ENCODE results near the gene IL34. TPM values are rescaled to one million over a fixed set of nuclear protein-coding genes. Genes with fewer than 3 reads are reported as not detected.

The IL34 gene
- total and polyA plus RNA-seq, 8 donors = 0.45 to 5.9 (median 1.8) TPM; not detected in 2

- intact Hi-C loops (cut with DNase I; ENCODE audit: low total_unique reads) = no loop called here
- Histone ChIP-seq H3K4me1 (no peaks in the 10 kb centered on the region), H3K36me3 (no peaks in the 10 kb centered on the region), H3K9me3 (no peaks in the 10 kb centered on the region), H3K27me3 (no peaks in the 10 kb centered on the region), H3K27ac (no peak overlapping the region), H3K4me3 (no peak overlapping the region)
- TF ChIP-seq POLR2AphosphoS5 (IDR thresholded peaks at IDR 0.05) = no peak
- TF ChIP-seq CTCF (IDR thresholded peaks at IDR 0.05) = no peak
- no peak for TF ChIP-seq EP300 (IDR thresholded peaks at IDR 0.05)
- no peak for TF ChIP-seq POLR2A (IDR thresholded peaks at IDR 0.05)
- 77 to 91% (median 78%) methylated on average over 1 of the region's 1 CpG for WGBS, 5 donors
- DNase-seq = no peak
Observed at GRCh38 chr16:70605283-70605657, 41.1 kb upstream of the IL34 start.

- Histone ChIP-seq H3K27ac (no peak overlapping the region), H3K4me1 (no peaks in the 10 kb centered on the region), H3K4me3 (no peak overlapping the region), H3K27me3 (no peaks in the 10 kb centered on the region), H3K36me3 (no peaks in the 10 kb centered on the region), H3K9me3 (no peaks in the 10 kb centered on the region)
- WGBS, 5 donors = 71 to 95% (median 86%) methylated on average over 5 to 7 of the region's 7 CpGs
- intact Hi-C loops (cut with DNase I; ENCODE audit: low total_unique reads) = no loop called here
- TF ChIP-seq CTCF (IDR thresholded peaks at IDR 0.05) = no peak
- no peak for TF ChIP-seq EP300 (IDR thresholded peaks at IDR 0.05)
- TF ChIP-seq POLR2AphosphoS5 (IDR thresholded peaks at IDR 0.05) = no peak
- no peak for TF ChIP-seq POLR2A (IDR thresholded peaks at IDR 0.05)
- no peak for DNase-seq
Observed at GRCh38 chr16:70608521-70608920, 37.8 kb upstream of the IL34 start.

GRCh38 chr16:70610273-70611223, 35.8 kb upstream of the IL34 start:
- intact Hi-C loops (cut with DNase I; ENCODE audit: low total_unique reads) = no loop called here
- TF ChIP-seq CTCF (IDR thresholded peaks at IDR 0.05) (no peak), POLR2AphosphoS5 (IDR thresholded peaks at IDR 0.05) (no peak), POLR2A (IDR thresholded peaks at IDR 0.05) (no peak), EP300 (IDR thresholded peaks at IDR 0.05) (no peak)
- 69 to 73% (median 71%) methylated on average over 18 of the region's 18 CpGs for WGBS, 5 donors
- Histone ChIP-seq H3K4me1 (peaks cover 0 to 12% (median 5%) of the 10 kb centered on the region in 4 donors), H3K27ac (no peak overlapping the region), H3K4me3 (no peak overlapping the region), H3K9me3 (no peaks in the 10 kb centered on the region), H3K36me3 (no peaks in the 10 kb centered on the region), H3K27me3 (no peaks in the 10 kb centered on the region)
- peak in 1 of 2 donors; percentile 17 for DNase-seq

GRCh38 chr16:70611224-70611598, 35.1 kb upstream of the IL34 start:
- intact Hi-C loops (cut with DNase I; ENCODE audit: low total_unique reads) = no loop called here

More at GRCh38 chr16:70611224-70611598, 35.1 kb upstream of the IL34 start:
- TF ChIP-seq CTCF (IDR thresholded peaks at IDR 0.05) (no peak), EP300 (IDR thresholded peaks at IDR 0.05) (no peak), POLR2AphosphoS5 (IDR thresholded peaks at IDR 0.05) (no peak), POLR2A (IDR thresholded peaks at IDR 0.05) (no peak)
- no peaks in the 10 kb centered on the region for H3K27me3 ChIP-seq
- H3K9me3 ChIP-seq = no peaks in the 10 kb centered on the region
- DNase-seq = no peak
- H3K4me3 ChIP-seq = no peak overlapping the region
- H3K27ac ChIP-seq = no peak overlapping the region
- no peaks in the 10 kb centered on the region for H3K36me3 ChIP-seq
- 85 to 90% (median 90%) methylated on average over 5 of the region's 5 CpGs for WGBS, 5 donors
- peaks cover 0 to 12% (median 5%) of the 10 kb centered on the region in 4 donors for H3K4me1 ChIP-seq
